ENCODE measurements around the gene LNX1.

GRCh38 chr4:53592686-53593501, 1.6 kb upstream of the LNX1 start:
- TF ChIP-seq CEBPB (IDR thresholded peaks at IDR 0.05; ENCODE audit: low read depth) (no peak), MAX (IDR thresholded peaks at IDR 0.05) (no peak), ZBTB33 (IDR thresholded peaks at IDR 0.05; ENCODE audit: extremely low read depth, insufficient replicate concordance, low read length) (no peak), CTCF (IDR thresholded peaks at IDR 0.05 in 2 of 3, conservative IDR thresholded peaks at IDR 0.05 in 1 of 3; ENCODE audit: borderline replicate concordance in 1 of 3, insufficient read depth in 1 of 3, low read depth in 2 of 3, low read length in 2 of 3) (no peak), RAD21 (IDR thresholded peaks at IDR 0.05; ENCODE audit: low read depth) (no peak), EZH2phosphoT487 (IDR thresholded peaks at IDR 0.05; ENCODE audit: borderline replicate concordance) (no peak), REST (IDR thresholded peaks at IDR 0.05; ENCODE audit: low read depth) (no peak), ZFX (IDR thresholded peaks at IDR 0.05) (no peak), ELF1 (IDR thresholded peaks at IDR 0.05; ENCODE audit: borderline replicate concordance, low read depth) (no peak), EZH2 (IDR thresholded peaks at IDR 0.05) (no peak), JUND (IDR thresholded peaks at IDR 0.05) (peak; percentile 60; the same call in 1 of the 2 replicates)

All from HCT116 (cell line).